ENCODE results near the gene VSIG10L. TPM values are rescaled to one million over a fixed set of nuclear protein-coding genes. Genes with fewer than 3 reads are reported as not detected.

The VSIG10L gene
- polyA plus RNA-seq, 4 donors: 4.2 to 5.2 (median 4.8) TPM

Other genes starting within 250 kb of the VSIG10L start
- gene CTU1, start 233.7 kb downstream of the VSIG10L start, polyA plus RNA-seq (ENCODE audit: insufficient read length in 4 of 4): 1 to 10 TPM; 1.7 to 4.4 (median 2.6) TPM
- 1 to 10 TPM; 1.2 to 1.8 (median 1.5) TPM for gene SIGLEC9, start 217.2 kb downstream of the VSIG10L start, polyA plus RNA-seq (ENCODE audit: insufficient read length in 4 of 4)
- gene SIGLEC7, start 199.8 kb downstream of the VSIG10L start, polyA plus RNA-seq (ENCODE audit: insufficient read length in 4 of 4): under 1 TPM; 0.47 to 0.79 (median 0.59) TPM
- 1 to 10 TPM; 1.4 to 3.7 (median 1.9) TPM for gene CD33, start 117.1 kb downstream of the VSIG10L start, polyA plus RNA-seq (ENCODE audit: insufficient read length in 4 of 4)
- not detected for gene SIGLECL1, start 91.1 kb downstream of the VSIG10L start, polyA plus RNA-seq (ENCODE audit: insufficient read length in 4 of 4)
- gene IGLON5, start 30.5 kb downstream of the VSIG10L start, polyA plus RNA-seq (ENCODE audit: insufficient read length in 4 of 4): 1 to 10 TPM; 2.8 to 9.8 (median 3.9) TPM
- gene ETFB, start 24.2 kb upstream of the VSIG10L start, polyA plus RNA-seq (ENCODE audit: insufficient read length in 4 of 4): 100 to 1,000 TPM in 2 of 4 donors, 10 to 100 TPM in 2; 45.4 to 143 (median 111) TPM
- gene CLDND2, start 26.9 kb upstream of the VSIG10L start, polyA plus RNA-seq (ENCODE audit: insufficient read length in 4 of 4): 1 to 10 TPM; 1.6 to 3.5 (median 1.9) TPM
- gene NKG7, start 30.5 kb upstream of the VSIG10L start, polyA plus RNA-seq (ENCODE audit: insufficient read length in 4 of 4): 1 to 10 TPM in 3 of 4 donors, under 1 TPM in 1; 0.86 to 3.4 (median 2.0) TPM
- under 1 TPM; 0.44 to 0.70 (median 0.66) TPM for gene LIM2, start 45.8 kb upstream of the VSIG10L start, polyA plus RNA-seq (ENCODE audit: insufficient read length in 4 of 4)
- under 1 TPM in 3 of 4 donors, not detected in 1; 0.13 to 0.50 (median 0.46) TPM for gene C19orf84, start 48.5 kb upstream of the VSIG10L start, polyA plus RNA-seq (ENCODE audit: insufficient read length in 4 of 4)
- gene SIGLEC10, start 75.5 kb upstream of the VSIG10L start, polyA plus RNA-seq (ENCODE audit: insufficient read length in 4 of 4): 1 to 10 TPM in 2 of 4 donors, under 1 TPM in 2; 0.66 to 2.0 (median 1.2) TPM
- gene SIGLEC8, start 116.3 kb upstream of the VSIG10L start, polyA plus RNA-seq (ENCODE audit: insufficient read length in 4 of 4): under 1 TPM in 1 of 4 donors, not detected in 3; 0.08 TPM
- gene CEACAM18, start 136.4 kb upstream of the VSIG10L start, polyA plus RNA-seq (ENCODE audit: insufficient read length in 4 of 4): not detected
- under 1 TPM in 3 of 4 donors, not detected in 1; 0.14 to 0.20 (median 0.16) TPM for gene SIGLEC12, start 159.7 kb upstream of the VSIG10L start, polyA plus RNA-seq (ENCODE audit: insufficient read length in 4 of 4)
- under 1 TPM in 2 of 4 donors, not detected in 2; 0.14 to 0.23 TPM for gene SIGLEC6, start 189.5 kb upstream of the VSIG10L start, polyA plus RNA-seq (ENCODE audit: insufficient read length in 4 of 4)
- 10 to 100 TPM; 16.6 to 19.8 (median 18.3) TPM for gene ZNF175, start 229.1 kb upstream of the VSIG10L start, polyA plus RNA-seq (ENCODE audit: insufficient read length in 4 of 4)

Measured in left renal pelvis (tissue), 4 donors.